ENCODE data around the gene CPLX1.
"Not testable (repeated sequence)": the region's sequence is repeated elsewhere in the genome, so short reads cannot be mapped to it uniquely, and the experiment has no call there.

The CPLX1 gene

GRCh38 chr4:788006-788635 lies 37.8 kb downstream of the CPLX1 start:
- Histone ChIP-seq H3K4me3 (ENCODE audit: low read depth, low read length) (no peak overlapping the region), H3K27me3 (ENCODE audit: control insufficient read depth, insufficient read depth, low read length) (peaks cover 91% of the 10 kb centered on the region), H3K4me1 (ENCODE audit: control insufficient read depth, insufficient read depth, low read length) (peaks cover 33% of the 10 kb centered on the region), H3K9me3 (ENCODE audit: control insufficient read depth, insufficient read depth, low read depth, low read length) (no peaks in the 10 kb centered on the region), H3K9ac (ENCODE audit: low read length) (no peak overlapping the region), H3K27ac (ENCODE audit: low read depth, low read length) (no peak overlapping the region), H3K36me3 (ENCODE audit: control insufficient read depth, insufficient read depth, low read length) (no peaks in the 10 kb centered on the region)

- Histone ChIP-seq H3K27ac (ENCODE audit: low read depth, low read length) (no peak overlapping the region), H3K9ac (ENCODE audit: low read length) (no peak overlapping the region), H3K27me3 (ENCODE audit: control insufficient read depth, insufficient read depth, low read length) (peaks cover 87% of the 10 kb centered on the region), H3K4me3 (ENCODE audit: low read depth, low read length) (no peak overlapping the region), H3K4me1 (ENCODE audit: control insufficient read depth, insufficient read depth, low read length) (peaks cover 32% of the 10 kb centered on the region), H3K36me3 (ENCODE audit: control insufficient read depth, insufficient read depth, low read length) (no peaks in the 10 kb centered on the region), H3K9me3 (ENCODE audit: control insufficient read depth, insufficient read depth, low read depth, low read length) (no peaks in the 10 kb centered on the region)
These were observed 38.4 kb downstream of the CPLX1 start for GRCh38 chr4:787561-787981.

GRCh38 chr4:786861-787300 lies 39.0 kb downstream of the CPLX1 start:
- Histone ChIP-seq H3K4me1 (ENCODE audit: control insufficient read depth, insufficient read depth, low read length) (peaks cover 37% of the 10 kb centered on the region), H3K27ac (ENCODE audit: low read depth, low read length) (no peak overlapping the region), H3K27me3 (ENCODE audit: control insufficient read depth, insufficient read depth, low read length) (peaks cover 81% of the 10 kb centered on the region), H3K9ac (ENCODE audit: low read length) (no peak overlapping the region), H3K36me3 (ENCODE audit: control insufficient read depth, insufficient read depth, low read length) (no peaks in the 10 kb centered on the region), H3K9me3 (ENCODE audit: control insufficient read depth, insufficient read depth, low read depth, low read length) (no peaks in the 10 kb centered on the region), H3K4me3 (ENCODE audit: low read depth, low read length) (no peak overlapping the region)

GRCh38 chr4:786074-786741 lies 39.7 kb downstream of the CPLX1 start:
- H3K4me3 ChIP-seq (ENCODE audit: low read depth, low read length): peak overlapping the region; percentile 42
- no peaks in the 10 kb centered on the region for H3K36me3 ChIP-seq (ENCODE audit: control insufficient read depth, insufficient read depth, low read length)
- no peak overlapping the region for H3K9ac ChIP-seq (ENCODE audit: low read length)
- peaks cover 75% of the 10 kb centered on the region for H3K27me3 ChIP-seq (ENCODE audit: control insufficient read depth, insufficient read depth, low read length)
- H3K9me3 ChIP-seq (ENCODE audit: control insufficient read depth, insufficient read depth, low read depth, low read length): no peaks in the 10 kb centered on the region
- H3K4me1 ChIP-seq (ENCODE audit: control insufficient read depth, insufficient read depth, low read length): peaks cover 33% of the 10 kb centered on the region
- no peak overlapping the region for H3K27ac ChIP-seq (ENCODE audit: low read depth, low read length)

- Histone ChIP-seq H3K27ac (ENCODE audit: low read depth, low read length) (no peak overlapping the region), H3K27me3 (ENCODE audit: control insufficient read depth, insufficient read depth, low read length) (peaks cover 71% of the 10 kb centered on the region), H3K9me3 (ENCODE audit: control insufficient read depth, insufficient read depth, low read depth, low read length) (no peaks in the 10 kb centered on the region), H3K9ac (ENCODE audit: low read length) (peak overlapping the region; percentile 57), H3K4me3 (ENCODE audit: low read depth, low read length) (peak overlapping the region; percentile 42), H3K4me1 (ENCODE audit: control insufficient read depth, insufficient read depth, low read length) (peaks cover 36% of the 10 kb centered on the region), H3K36me3 (ENCODE audit: control insufficient read depth, insufficient read depth, low read length) (peaks cover 1% of the 10 kb centered on the region; the same call in 1 of the 2 replicates)
These were observed 40.4 kb downstream of the CPLX1 start for GRCh38 chr4:785332-786073.

GRCh38 chr4:784401-785331 lies 41.3 kb downstream of the CPLX1 start:
- peaks cover 39% of the 10 kb centered on the region for H3K4me1 ChIP-seq (ENCODE audit: control insufficient read depth, insufficient read depth, low read length)
- H3K9ac ChIP-seq (ENCODE audit: low read length): peak overlapping the region; percentile 36
- H3K4me3 ChIP-seq (ENCODE audit: low read depth, low read length): peak overlapping the region; percentile 36

GRCh38 chr4:781493-782216 lies 44.3 kb downstream of the CPLX1 start:
- H3K27me3 ChIP-seq (ENCODE audit: control insufficient read depth, insufficient read depth, low read length): peaks cover 37% of the 10 kb centered on the region
- H3K4me1 ChIP-seq (ENCODE audit: control insufficient read depth, insufficient read depth, low read length): peaks cover 28% of the 10 kb centered on the region
- no peaks in the 10 kb centered on the region for H3K9me3 ChIP-seq (ENCODE audit: control insufficient read depth, insufficient read depth, low read depth, low read length)
- peak overlapping the region; percentile 100 for H3K4me3 ChIP-seq (ENCODE audit: low read depth, low read length)
- peaks cover 39% of the 10 kb centered on the region for H3K36me3 ChIP-seq (ENCODE audit: control insufficient read depth, insufficient read depth, low read length)
- H3K27ac ChIP-seq (ENCODE audit: low read depth, low read length): peak overlapping the region; percentile 98
- peak overlapping the region; percentile 100 for H3K9ac ChIP-seq (ENCODE audit: low read length)

More at GRCh38 chr4:784401-785331, 41.3 kb downstream of the CPLX1 start:
- Histone ChIP-seq H3K36me3 (ENCODE audit: control insufficient read depth, insufficient read depth, low read length) (peaks cover 10% of the 10 kb centered on the region), H3K27ac (ENCODE audit: low read depth, low read length) (no peak overlapping the region; the same call in 1 of the 2 replicates), H3K9me3 (ENCODE audit: control insufficient read depth, insufficient read depth, low read depth, low read length) (no peaks in the 10 kb centered on the region), H3K27me3 (ENCODE audit: control insufficient read depth, insufficient read depth, low read length) (peaks cover 65% of the 10 kb centered on the region)

- Histone ChIP-seq H3K27ac (ENCODE audit: low read depth, low read length) (peak overlapping the region; percentile 98), H3K9me3 (ENCODE audit: control insufficient read depth, insufficient read depth, low read depth, low read length) (no peaks in the 10 kb centered on the region), H3K4me1 (ENCODE audit: control insufficient read depth, insufficient read depth, low read length) (peaks cover 28% of the 10 kb centered on the region), H3K9ac (ENCODE audit: low read length) (peak overlapping the region; percentile 100), H3K4me3 (ENCODE audit: low read depth, low read length) (peak overlapping the region; percentile 100), H3K36me3 (ENCODE audit: control insufficient read depth, insufficient read depth, low read length) (peaks cover 44% of the 10 kb centered on the region), H3K27me3 (ENCODE audit: control insufficient read depth, insufficient read depth, low read length) (peaks cover 29% of the 10 kb centered on the region)
These were observed 45.0 kb downstream of the CPLX1 start for GRCh38 chr4:780716-781492.

GRCh38 chr4:780255-780654 lies 45.7 kb downstream of the CPLX1 start:
- not testable (repeated sequence) for H3K9me3 ChIP-seq (ENCODE audit: control insufficient read depth, insufficient read depth, low read depth, low read length); H3K27ac ChIP-seq (ENCODE audit: low read depth, low read length)
- peaks cover 23% of the 10 kb centered on the region for H3K27me3 ChIP-seq (ENCODE audit: control insufficient read depth, insufficient read depth, low read length)
- peak overlapping the region; percentile 100 for H3K9ac ChIP-seq (ENCODE audit: low read length)
- H3K36me3 ChIP-seq (ENCODE audit: control insufficient read depth, insufficient read depth, low read length): peaks cover 49% of the 10 kb centered on the region
- peaks cover 28% of the 10 kb centered on the region for H3K4me1 ChIP-seq (ENCODE audit: control insufficient read depth, insufficient read depth, low read length)
- H3K4me3 ChIP-seq (ENCODE audit: low read depth, low read length): peak overlapping the region; percentile 100
